Calu3 (cell line): ENCODE measurements around the gene MMAB. TPM values are rescaled to one million over a fixed set of nuclear protein-coding genes. Genes with fewer than 3 reads are reported as not detected.

Source experiments
- BruUV-seq: library from RNA; stranded (reverse); fragments of 400-500 nt; replicated peaks from 2 replicates; lab custom pipeline; 2021; lab: Mats Ljungman, UMichigan
- CTCF ChIA-PET: fragments of 300-600 bp; sonication (Branson Sonifier 250); formaldehyde crosslinking; loops from one replicate; lab custom pipeline; 2022; ENCODE audit warnings: antibody characterized with exemption; lab: Charles Lee
- DNase-seq: peaks from one replicate; pipeline ENCODE4 v3.0.0; 2022
- H3K27ac Mint-ChIP-seq: one replicate; pipeline ENCODE4 v1.8.0; 2022; ENCODE audit warnings: mixed read lengths; ENCODE audit not compliant: unreplicated experiment
- H3K27me3 Mint-ChIP-seq: one replicate; pipeline ENCODE4 v1.8.0; 2022; ENCODE audit warnings: mixed read lengths; ENCODE audit not compliant: unreplicated experiment
- H3K36me3 Mint-ChIP-seq: one replicate; pipeline ENCODE4 v1.8.0; 2022; ENCODE audit warnings: mild to moderate bottlenecking, moderate library complexity, mixed read lengths; ENCODE audit not compliant: insufficient read depth, unreplicated experiment
- H3K4me1 Mint-ChIP-seq: one replicate; pipeline ENCODE4 v1.8.0; 2022; ENCODE audit warnings: mild to moderate bottlenecking, low read depth, mixed read lengths; ENCODE audit not compliant: unreplicated experiment
- H3K4me3 Mint-ChIP-seq: one replicate; pipeline ENCODE4 v1.8.0; 2022; ENCODE audit warnings: mild to moderate bottlenecking, low read depth, moderate library complexity, mixed read lengths; ENCODE audit not compliant: unreplicated experiment
- H3K9me3 Mint-ChIP-seq: one replicate; pipeline ENCODE4 v1.8.0; 2022; ENCODE audit warnings: low read depth, mixed read lengths; ENCODE audit not compliant: unreplicated experiment
- intact Hi-C: fragments of 100-400 bp; cut with micrococcal nuclease; formaldehyde crosslinking; loops from one replicate; pipeline ENCODE4 v1.10.0; 2022; ENCODE audit not compliant: unreplicated experiment
- total RNA-seq: library from RNA; stranded (reverse); gene quantifications from 2 replicates; pipeline ENCODE4 v1.2.3, GENCODE V29; 2022
- TF ChIP-seq, protein P1 (sequence below): fragments of 200-600 bp; IDR thresholded peaks from one replicate; pipeline ENCODE4 v1.8.0; 2022; ENCODE audit warnings: antibody characterized with exemption; ENCODE audit not compliant: unreplicated experiment

Gene MMAB
- total RNA-seq, 1 experiment from 2014 or later: 82.8 TPM

DNA sequence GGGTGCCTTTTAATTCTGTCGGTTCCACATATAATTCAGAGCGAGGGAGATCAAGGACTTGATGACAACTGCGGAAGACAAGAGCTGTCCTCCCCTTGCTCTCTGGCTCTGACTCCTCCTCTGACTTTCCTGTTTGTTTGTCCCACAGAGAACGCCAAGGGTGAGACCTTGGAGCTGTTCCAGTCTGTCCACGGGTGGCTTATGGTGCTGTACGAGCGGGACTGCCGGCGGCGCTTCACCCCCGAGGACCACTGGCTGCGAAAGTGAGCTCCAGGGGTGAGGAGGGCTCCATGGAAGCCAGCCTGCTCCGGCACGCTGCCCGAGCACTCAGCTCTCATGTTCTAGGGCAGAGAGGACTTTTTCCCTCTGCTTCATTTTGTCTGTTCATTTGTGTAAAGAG, 63.1 kb downstream of the MMAB start:
- no TSS peak for BruUV-seq
- intact Hi-C loops: no loop called here
- no peak for DNase-seq
- Mint-ChIP-seq H3K27ac (no peak overlapping the region), H3K9me3 (no peaks in the 10 kb centered on the region), H3K27me3 (no peaks in the 10 kb centered on the region), H3K4me1 (no peaks in the 10 kb centered on the region), H3K36me3 (peaks cover 14% of the 10 kb centered on the region), H3K4me3 (no peak overlapping the region)
- TF ChIP-seq, protein P1, sequence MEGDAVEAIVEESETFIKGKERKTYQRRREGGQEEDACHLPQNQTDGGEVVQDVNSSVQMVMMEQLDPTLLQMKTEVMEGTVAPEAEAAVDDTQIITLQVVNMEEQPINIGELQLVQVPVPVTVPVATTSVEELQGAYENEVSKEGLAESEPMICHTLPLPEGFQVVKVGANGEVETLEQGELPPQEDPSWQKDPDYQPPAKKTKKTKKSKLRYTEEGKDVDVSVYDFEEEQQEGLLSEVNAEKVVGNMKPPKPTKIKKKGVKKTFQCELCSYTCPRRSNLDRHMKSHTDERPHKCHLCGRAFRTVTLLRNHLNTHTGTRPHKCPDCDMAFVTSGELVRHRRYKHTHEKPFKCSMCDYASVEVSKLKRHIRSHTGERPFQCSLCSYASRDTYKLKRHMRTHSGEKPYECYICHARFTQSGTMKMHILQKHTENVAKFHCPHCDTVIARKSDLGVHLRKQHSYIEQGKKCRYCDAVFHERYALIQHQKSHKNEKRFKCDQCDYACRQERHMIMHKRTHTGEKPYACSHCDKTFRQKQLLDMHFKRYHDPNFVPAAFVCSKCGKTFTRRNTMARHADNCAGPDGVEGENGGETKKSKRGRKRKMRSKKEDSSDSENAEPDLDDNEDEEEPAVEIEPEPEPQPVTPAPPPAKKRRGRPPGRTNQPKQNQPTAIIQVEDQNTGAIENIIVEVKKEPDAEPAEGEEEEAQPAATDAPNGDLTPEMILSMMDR: no peak
- CTCF ChIA-PET: interaction anchor here (1.5 kb wide), 1 partner anchor 19 kb away, joined by 3 read pairs; no protein-coding TSS in a partner anchor

- peaks cover 24% of the 10 kb centered on the region for H3K36me3 Mint-ChIP-seq
- no peak overlapping the region for H3K27ac Mint-ChIP-seq
- BruUV-seq: no TSS peak
- CTCF ChIA-PET: no interaction called here
- H3K4me3 Mint-ChIP-seq: no peak overlapping the region
- H3K27me3 Mint-ChIP-seq: no peaks in the 10 kb centered on the region
- H3K9me3 Mint-ChIP-seq: no peaks in the 10 kb centered on the region
- DNase-seq: no peak
- no peaks in the 10 kb centered on the region for H3K4me1 Mint-ChIP-seq
- intact Hi-C loops: no loop called here
- TF ChIP-seq, protein P1: no peak
These were observed 69.2 kb downstream of the MMAB start for GRCh38 chr12:109504068-109504467.

Other genes with a start within 250 kb of the MMAB start
- not detected in 2 replicates for gene MYO1H, start 225.6 kb downstream of the MMAB start, total RNA-seq
- 56.7 and 59.0 TPM in 2 replicates for gene KCTD10, start 96.2 kb downstream of the MMAB start, total RNA-seq
- gene UBE3B, start 95.9 kb downstream of the MMAB start, total RNA-seq: 48.6 and 59.2 TPM in 2 replicates
- gene MVK, start 290 bp upstream of the MMAB start, total RNA-seq: 41.6 and 46.7 TPM in 2 replicates
- gene FAM222A, start 140.3 kb upstream of the MMAB start, total RNA-seq: 2.4 and 3.1 TPM in 2 replicates